GM19372 (cell line): Measurements from ENCODE around the gene SELENOO.
"Not testable (repeated sequence)": the region's sequence is repeated elsewhere in the genome, so short reads cannot be mapped to it uniquely, and the experiment has no call there.

Source experiments
- ATAC-seq: cut with Tn5 transposase; IDR thresholded peaks from one replicate; pipeline ENCODE4 v1.9.1; 2021; ENCODE audit warnings: mild to moderate bottlenecking, low read depth, moderate library complexity; ENCODE audit not compliant: unreplicated experiment

SELENOO gene

DNA sequence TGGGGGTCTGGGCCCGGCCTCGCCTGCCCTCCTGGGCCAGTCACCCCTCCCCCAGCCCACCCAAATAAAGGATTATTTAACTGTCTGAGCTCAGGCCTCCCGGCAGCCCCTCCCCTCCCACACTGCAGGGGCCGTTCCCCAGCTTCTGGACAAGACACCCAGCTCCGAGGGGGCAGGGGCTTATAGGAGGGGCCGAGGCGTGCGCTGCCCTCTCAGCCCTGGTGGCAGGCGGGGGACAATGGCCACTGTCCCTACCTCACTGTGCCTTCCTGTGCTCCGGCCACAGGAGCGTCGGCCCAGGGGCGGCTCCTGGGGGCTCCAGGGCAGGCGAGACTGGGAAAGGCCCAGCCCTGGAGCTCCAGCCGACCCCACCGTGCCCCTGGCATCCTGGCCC lies 2.2 kb upstream of the SELENOO start:
- ATAC-seq, result no peak

GRCh38 chr22:50199251-50199721 lies 1.5 kb upstream of the SELENOO start:
- no peak for ATAC-seq

DNA sequence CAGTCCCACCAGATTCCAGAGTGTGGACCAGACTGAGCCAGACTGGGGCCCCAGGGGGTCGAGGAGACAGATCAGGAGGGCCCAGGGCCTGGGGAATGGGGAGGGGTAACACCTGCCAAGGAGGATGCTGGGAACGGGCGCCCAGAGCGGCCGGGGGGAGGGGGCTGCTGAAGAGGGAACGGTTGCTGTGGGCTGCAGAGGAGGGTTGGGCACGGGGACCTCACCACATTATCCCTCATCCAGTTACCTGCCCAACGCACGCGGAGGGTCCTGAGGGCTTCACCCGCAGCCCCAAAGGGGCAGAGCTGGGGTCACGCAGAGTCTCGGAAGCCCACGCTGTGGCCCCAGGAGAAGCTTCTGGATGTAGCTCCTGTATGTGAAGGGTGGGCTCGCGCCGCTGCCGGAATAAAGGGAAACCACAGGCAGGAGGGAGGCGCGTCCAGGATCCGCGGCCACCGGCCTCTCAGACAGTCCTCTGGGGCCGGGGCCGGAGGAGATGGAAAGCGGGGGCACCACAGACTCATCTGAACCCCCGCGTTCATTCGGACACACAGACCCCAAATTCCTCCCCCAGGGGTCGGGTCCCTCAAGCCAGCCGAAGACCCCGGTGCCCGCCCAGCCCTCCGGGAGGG lies 866 bp upstream of the SELENOO start:
- ATAC-seq, result no peak

DNA sequence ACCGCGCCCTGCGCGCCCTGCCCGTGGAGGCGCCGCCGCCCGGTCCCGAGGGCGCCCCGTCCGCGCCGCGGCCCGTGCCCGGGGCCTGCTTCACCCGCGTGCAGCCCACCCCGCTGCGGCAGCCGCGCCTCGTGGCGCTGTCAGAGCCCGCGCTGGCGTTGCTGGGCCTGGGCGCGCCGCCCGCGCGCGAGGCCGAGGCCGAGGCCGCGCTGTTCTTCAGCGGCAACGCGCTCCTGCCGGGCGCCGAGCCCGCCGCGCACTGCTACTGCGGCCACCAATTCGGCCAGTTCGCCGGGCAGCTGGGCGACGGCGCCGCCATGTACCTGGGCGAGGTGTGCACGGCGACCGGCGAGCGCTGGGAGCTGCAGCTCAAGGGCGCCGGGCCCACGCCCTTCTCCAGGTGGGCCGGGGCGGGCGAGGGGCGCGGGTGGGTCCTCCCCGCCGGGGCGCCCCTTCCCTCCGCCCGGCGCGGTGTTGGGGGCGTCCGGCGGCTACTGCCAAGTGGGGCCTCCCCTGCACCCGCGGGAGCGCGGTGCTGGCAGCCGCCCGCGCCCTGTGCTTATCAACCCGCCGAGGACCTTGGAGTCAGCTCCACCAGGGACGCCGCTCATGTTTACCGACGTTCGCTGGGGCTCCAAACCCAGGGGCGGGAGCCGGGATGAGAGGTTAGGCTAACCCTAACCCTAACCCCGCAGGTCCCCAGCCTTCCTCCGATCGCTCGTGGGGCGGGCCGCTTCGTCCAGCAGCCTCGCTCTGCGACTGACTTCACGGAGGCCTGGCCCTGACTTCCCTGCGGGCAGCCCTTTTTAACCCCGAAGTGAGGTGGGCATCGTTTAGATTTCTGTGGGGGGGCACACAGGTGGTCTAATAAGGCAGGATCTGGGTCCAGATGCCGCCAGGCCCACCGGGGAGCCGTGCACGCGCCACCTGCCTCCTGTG lies 649 bp downstream of the SELENOO start:
- ATAC-seq, result peak; percentile 30

- no peak for ATAC-seq
Measured at GRCh38 chr22:50202130-50202666, 1.4 kb downstream of the SELENOO start.

DNA sequence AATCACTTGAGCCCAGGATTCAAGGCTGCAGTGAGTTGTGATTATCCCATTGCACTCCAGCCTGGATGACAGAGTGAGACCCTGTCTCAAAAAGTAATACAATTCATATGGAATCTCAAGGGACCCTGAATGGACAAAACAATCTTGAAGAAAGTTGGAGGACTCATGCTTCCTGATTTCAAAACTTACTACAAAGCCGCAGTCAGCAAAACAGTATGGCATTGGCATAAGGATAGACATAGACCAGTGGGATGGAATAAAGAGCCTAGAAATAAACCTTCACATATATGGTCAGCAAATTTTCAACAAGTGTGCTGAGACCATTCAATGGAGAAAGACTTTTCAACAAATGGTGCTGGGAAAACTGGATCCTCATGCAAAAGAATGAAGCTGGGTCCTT lies 2.5 kb downstream of the SELENOO start:
- no peak for ATAC-seq

DNA sequence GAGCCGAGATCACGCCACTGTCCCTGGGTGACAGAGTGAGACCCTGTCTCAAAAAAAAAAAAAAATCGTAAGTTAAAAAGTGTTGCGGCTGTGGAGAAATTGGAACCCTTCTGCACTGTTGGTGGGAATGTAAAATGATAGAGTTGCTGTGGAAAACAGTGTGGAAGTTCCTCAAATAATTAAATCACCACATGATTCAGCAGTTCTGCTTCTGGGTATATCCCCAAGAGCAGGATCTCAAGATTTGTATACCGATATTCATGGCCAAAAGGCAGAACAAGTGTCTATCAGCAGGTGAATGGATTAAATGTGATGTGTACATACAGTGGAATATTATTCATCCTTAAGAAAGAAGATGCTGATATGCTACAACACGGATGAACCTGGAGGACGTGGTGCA lies 3.8 kb downstream of the SELENOO start:
- ATAC-seq, result no peak

GRCh38 chr22:50204998-50205397 lies 4.2 kb downstream of the SELENOO start:
- ATAC-seq, result not testable (repeated sequence)

DNA sequence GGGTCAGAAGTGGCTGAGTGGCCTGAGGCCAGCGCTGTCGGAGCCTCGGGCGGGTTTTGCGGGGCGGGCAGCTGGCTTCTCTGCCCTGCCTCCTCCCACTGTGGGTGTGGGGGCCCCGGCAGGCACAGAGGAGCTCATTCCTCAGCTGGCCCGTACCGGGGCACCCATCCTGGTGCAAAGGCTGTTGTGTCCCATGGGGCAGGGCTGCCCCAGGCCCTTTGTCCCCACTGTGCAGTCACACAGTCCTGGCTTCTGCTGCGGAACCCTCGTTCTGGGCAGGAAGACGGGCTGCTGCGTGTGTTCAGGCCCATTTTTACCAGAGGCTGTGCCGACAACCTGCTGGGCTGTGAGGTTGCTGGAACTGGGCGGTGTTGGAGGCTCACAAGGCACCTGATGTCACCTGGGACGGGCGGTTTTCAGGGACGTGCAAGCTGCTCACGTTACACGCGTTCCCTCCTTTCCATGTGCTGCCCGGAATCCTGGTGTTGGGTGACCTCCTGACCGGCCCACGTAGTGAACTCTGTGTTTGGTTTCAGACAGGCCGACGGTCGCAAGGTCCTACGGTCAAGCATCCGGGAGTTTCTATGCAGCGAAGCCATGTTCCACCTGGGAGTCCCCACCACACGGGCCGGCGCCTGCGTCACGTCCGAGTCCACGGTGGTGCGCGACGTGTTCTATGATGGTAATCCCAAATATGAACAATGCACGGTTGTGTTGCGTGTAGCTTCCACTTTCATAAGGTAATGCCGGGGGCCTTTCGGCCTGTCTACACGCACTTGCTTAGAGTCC lies 5.2 kb downstream of the SELENOO start:
- ATAC-seq, result no peak

GRCh38 chr22:50206599-50206998 lies 5.8 kb downstream of the SELENOO start:
- ATAC-seq, result no peak

GRCh38 chr22:50207383-50208140 lies 6.8 kb downstream of the SELENOO start:
- no peak for ATAC-seq

GRCh38 chr22:50208430-50208938 lies 7.7 kb downstream of the SELENOO start:
- no peak for ATAC-seq

DNA sequence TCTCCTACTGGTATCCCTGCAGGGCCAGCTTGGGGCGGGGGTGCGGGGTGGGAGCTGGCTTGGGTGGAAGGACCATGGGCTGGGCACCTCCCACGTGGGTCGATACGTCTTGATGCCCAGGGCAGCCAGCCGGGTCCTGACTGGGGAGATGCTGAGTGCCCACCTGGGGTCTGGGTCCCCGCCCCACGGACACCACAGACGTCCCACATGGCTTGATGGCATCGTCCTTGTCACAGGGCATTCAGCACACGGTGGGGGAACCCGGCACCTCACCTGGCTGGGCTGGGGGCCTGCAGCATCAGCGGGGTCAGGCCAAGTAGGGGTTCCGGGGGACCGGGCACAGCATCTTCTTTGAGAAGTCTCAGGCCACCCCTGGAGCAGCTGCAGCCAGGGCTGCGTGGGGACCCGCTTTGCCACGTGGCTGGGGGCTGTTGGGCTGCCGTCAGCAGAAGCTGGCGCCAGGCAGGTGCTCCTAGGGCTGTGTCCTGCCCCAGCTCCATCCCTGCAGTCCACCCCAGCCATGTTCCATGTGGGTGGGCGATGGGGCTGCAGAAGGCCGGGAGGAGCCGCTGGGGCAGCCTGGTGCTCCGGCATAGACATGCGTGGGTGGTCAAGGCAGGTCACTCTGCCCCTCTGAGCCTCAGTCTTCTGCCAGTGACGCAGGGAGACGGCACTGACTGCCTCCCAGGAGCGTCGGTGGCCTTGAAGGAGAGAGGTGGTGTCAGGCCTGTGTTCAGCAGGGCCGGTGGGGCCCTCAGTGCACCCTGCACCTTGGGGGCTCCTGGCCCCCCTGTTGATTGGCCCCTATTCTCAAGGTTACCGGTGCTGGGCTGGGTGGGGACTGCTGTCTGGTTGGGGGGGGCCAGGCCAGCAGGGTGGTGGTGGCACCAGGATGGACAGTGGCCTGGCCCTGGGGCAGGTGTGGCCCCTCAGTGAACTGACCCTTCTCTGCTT lies 8.4 kb downstream of the SELENOO start:
- ATAC-seq, result no peak

GRCh38 chr22:50209893-50210292 lies 9.1 kb downstream of the SELENOO start:
- no peak for ATAC-seq

- no peak for ATAC-seq
Measured at GRCh38 chr22:50210378-50211139, 9.7 kb downstream of the SELENOO start.

DNA sequence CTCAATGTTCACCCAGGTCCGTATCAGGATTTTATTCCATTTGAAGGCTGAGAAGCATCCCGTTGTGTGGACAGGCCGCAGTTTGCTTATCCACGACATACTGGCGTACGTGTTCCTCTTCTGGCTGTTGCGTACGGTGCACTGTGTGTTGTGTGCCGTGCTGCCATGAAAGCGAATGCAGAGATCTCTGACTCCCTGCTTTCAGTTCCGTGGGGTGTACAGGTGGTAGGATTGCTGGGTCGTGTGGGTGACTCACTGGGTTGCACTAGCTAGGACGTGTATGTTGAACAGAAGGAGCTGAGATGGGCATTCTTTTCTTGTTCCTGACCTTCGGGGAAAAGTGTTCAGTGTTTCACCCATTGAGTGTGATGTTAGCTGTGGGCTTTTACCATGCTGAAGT lies 10.3 kb downstream of the SELENOO start:
- no peak for ATAC-seq

GRCh38 chr22:50213263-50213662 lies 12.5 kb downstream of the SELENOO start:
- no peak for ATAC-seq
